K562 (cell line): ENCODE results near the gene PSMB11. TPM values are rescaled to one million over a fixed set of nuclear protein-coding genes. Genes with fewer than 3 reads are reported as not detected.
A peak's percentile ranks its signal among the peaks of the same experiment; 100 is the strongest.

ENCODE experiments used
- ATAC-seq: fragments of 200-7000 bp; cut with Tn5 transposase; 3 replicates; pipeline ENCODE4 v1.9.1; 2020; ENCODE audit warnings: moderate library complexity
- BruUV-seq: library from RNA; stranded (reverse); fragments of 400-500 nt; replicated peaks from 2 replicates; lab custom pipeline; 2021; lab: Mats Ljungman, UMichigan
- CTCF ChIA-PET: fragments of 300-600 bp; formaldehyde crosslinking; extraction: SDS; loops from one replicate; lab custom pipeline; 2021; ENCODE audit warnings: low intra/inter-chr PET ratio; lab: Yijun Ruan, JAX
- POLR2A ChIA-PET: fragments of 300-600, 350-650 bp; sonication (Branson Sonifier 250); formaldehyde crosslinking; extraction: SDS; loops from one replicate; lab custom pipeline; 2021; ENCODE audit warnings: antibody characterized with exemption, inconsistent platforms; lab: Yijun Ruan, JAX
- DNase-seq, 4 experiments: peaks; one replicate each; pipeline versions ENCODE4 v3.0.0 to v3.0.0-alpha.2; 2011 to 2018; ENCODE audit warnings: low spot score in 3 of 4, mixed read lengths in 3 of 4; ENCODE audit errors: extremely low read depth in 1 of 4
- FAIRE-seq: peaks from 2 replicates; lab custom pipeline; 2011; peaks lifted over from hg19 to GRCh38; lab: Jason Lieb, UNC
- H2AFZ ChIP-seq: 2 replicates; pipeline ENCODE4 v1.6.0; 2011; ENCODE audit warnings: low read depth, low read length, control low read depth, inconsistent platforms
- H3K27ac ChIP-seq: fragments of 200-600 bp; 3 replicates; pipeline ENCODE4 v1.8.0; 2011; ENCODE audit warnings: low read depth, mild to moderate bottlenecking, control low read depth, inconsistent platforms, low read length, moderate library complexity, mixed read lengths; ENCODE audit errors: extremely low read depth
- H3K27me3 ChIP-seq, 2 experiments: fragments of 300-600 bp in 1 of 2; 2 replicates in 1 of 2; 3 replicates in 1 of 2; pipeline versions ENCODE4 v1.6.0 to v1.8.0; 2011; ENCODE audit warnings: inconsistent platforms in 2 of 2, low read length in 2 of 2, mild to moderate bottlenecking in 1 of 2, mixed read lengths in 1 of 2, moderate library complexity in 1 of 2; ENCODE audit not compliant: control insufficient read depth in 2 of 2, insufficient read depth in 2 of 2
- H3K36me3 ChIP-seq: fragments of 300-600 bp; 3 replicates; pipeline ENCODE4 v1.8.0; 2011; ENCODE audit warnings: mild to moderate bottlenecking, low read length, inconsistent platforms; ENCODE audit not compliant: control insufficient read depth, insufficient read depth
- H3K4me1 ChIP-seq, 2 experiments: fragments of 200-600 bp in 1 of 2; replicated peaks in 1 of 2; 2 replicates in 1 of 2; 3 replicates in 1 of 2; pipeline versions ENCODE4 v1.5.1 to v1.8.0; 2011; ENCODE audit warnings: inconsistent platforms in 2 of 2, low read length in 2 of 2, mild to moderate bottlenecking in 1 of 2, mixed read lengths in 1 of 2, moderate library complexity in 1 of 2; ENCODE audit not compliant: control insufficient read depth in 2 of 2, insufficient read depth in 2 of 2
- H3K4me2 ChIP-seq: 2 replicates; pipeline ENCODE4 v1.6.1; 2011; ENCODE audit warnings: low read length, control low read depth, inconsistent platforms, mixed read lengths; ENCODE audit not compliant: insufficient read depth
- H3K4me3 ChIP-seq: fragments of 200-600 bp; sonication (generic), shearing (Covaris generic); 2 replicates; pipeline ENCODE4 v1.5.1; 2016; ENCODE audit warnings: control low read depth, inconsistent platforms
- H3K79me2 ChIP-seq: fragments of 200-600 bp; 3 replicates; pipeline ENCODE4 v1.8.0; 2011; ENCODE audit warnings: low read length, inconsistent platforms; ENCODE audit not compliant: control insufficient read depth, insufficient read depth
- H3K9ac ChIP-seq, 2 experiments: 2 replicates each; pipeline versions ENCODE4 v1.6.0 to v1.6.1; 2011; ENCODE audit warnings: low read depth in 2 of 2, low read length in 2 of 2, control low read depth in 1 of 2, inconsistent platforms in 1 of 2, mild to moderate bottlenecking in 1 of 2, mixed read lengths in 1 of 2; ENCODE audit not compliant: insufficient read depth in 1 of 2
- H3K9me1 ChIP-seq: one replicate; pipeline ENCODE4 v1.6.0; 2011; ENCODE audit warnings: inconsistent platforms, mild to moderate bottlenecking, low read length, moderate library complexity; ENCODE audit not compliant: control insufficient read depth, insufficient read depth
- H3K9me3 ChIP-seq: replicated peaks from 2 replicates; pipeline ENCODE4 v1.5.1; 2011; ENCODE audit warnings: low read depth, low read length, inconsistent platforms; ENCODE audit not compliant: control insufficient read depth, insufficient read depth
- H4K20me1 ChIP-seq: replicated peaks from 2 replicates; pipeline ENCODE4 v1.6.1; 2011; ENCODE audit warnings: low read length, inconsistent platforms, mixed read lengths; ENCODE audit not compliant: control insufficient read depth, insufficient read depth
- FOXJ3 ChIP-seq: sonication (generic); formaldehyde crosslinking; IDR thresholded peaks from 2 replicates; pipeline ENCODE4 v1.4.0; 2020; ENCODE audit warnings: mild to moderate bottlenecking, missing genetic modification reagents
- HDAC6 ChIP-seq: IDR thresholded peaks from 2 replicates; pipeline ENCODE4 v1.6.1; 2012; ENCODE audit warnings: low read depth, mild to moderate bottlenecking, control low read depth, inconsistent platforms, low read length, moderate library complexity
- LARP7 ChIP-seq: fragments of 450-650 bp; IDR thresholded peaks from 2 replicates; pipeline ENCODE4 v1.6.1; 2016
- MECOM ChIP-seq: fragments of 250-450 bp; sonication (Bioruptor Pico); IDR thresholded peaks from 2 replicates; pipeline ENCODE4 v1.8.0; 2022; ENCODE audit warnings: inconsistent platforms
- NR2C2 ChIP-seq, 2 experiments: fragments of 200-800 bp in 1 of 2; sonication (Bioruptor generic) in 1 of 2; sonication (generic) in 1 of 2; formaldehyde crosslinking in 1 of 2; IDR thresholded peaks; 2 replicates each; pipeline versions ENCODE4 v1.6.1 to v1.8.0; 2016 to 2022; ENCODE audit warnings: mild to moderate bottlenecking in 1 of 2, missing compliant biosample characterization in 1 of 2, missing genetic modification characterization in 1 of 2, missing genetic modification reagents in 1 of 2
- PHB2 ChIP-seq: fragments of 450-650 bp; IDR thresholded peaks from 2 replicates; pipeline ENCODE4 v1.6.1; 2017; ENCODE audit warnings: low read depth
- RFX1 ChIP-seq: fragments of 450-650 bp; IDR thresholded peaks from 2 replicates; pipeline ENCODE4 v1.6.1; 2016; ENCODE audit warnings: mild to moderate bottlenecking, moderate library complexity
- SRSF7 ChIP-seq: fragments of 200-400 bp; formaldehyde crosslinking; optimal IDR thresholded peaks from 2 replicates; pipeline ENCODE3; 2017; ENCODE audit warnings: mild to moderate bottlenecking, low read depth, low read length
- STAT5B ChIP-seq: fragments of 250-450 bp; sonication (Bioruptor Pico); IDR thresholded peaks from 2 replicates; pipeline ENCODE4 v1.8.0; 2021; ENCODE audit warnings: mild to moderate bottlenecking, inconsistent platforms
- TAF9B ChIP-seq: fragments of 450-650 bp; IDR thresholded peaks from 2 replicates; pipeline ENCODE4 v1.6.1; 2018; ENCODE audit warnings: mild to moderate bottlenecking; ENCODE audit not compliant: partially characterized antibody
- ZFP30 ChIP-seq: fragments of 250-450 bp; sonication (Bioruptor Pico); IDR thresholded peaks from 2 replicates; pipeline ENCODE4 v1.8.0; 2022; ENCODE audit warnings: moderate library complexity, mild to moderate bottlenecking, inconsistent platforms, borderline replicate concordance
- ZNF143 ChIP-seq: sonication (generic); formaldehyde crosslinking; IDR thresholded peaks from 2 replicates; pipeline ENCODE4 v1.9.0; 2022; ENCODE audit warnings: mild to moderate bottlenecking, missing genetic modification reagents
- WGBS: fragments of 100-300 bp; shearing (Covaris generic); methylation state at CpG from one replicate; pipeline ENCODE4 v1.1.6; 2016; ENCODE audit warnings: low coverage, mixed read lengths; ENCODE audit not compliant: insufficient coverage; ENCODE audit errors: missing lambda C conversion rate; 5-methylcytosine and 5-hydroxymethylcytosine counted together
- in situ Hi-C: fragments of 300-500 bp; cut with MboI; formaldehyde crosslinking; loops from 4 replicates; pipeline ENCODE4 v1.15.0; 2018; ENCODE audit warnings: inconsistent platforms, mixed read lengths
- intact Hi-C: fragments of 100-400 bp; cut with micrococcal nuclease; formaldehyde crosslinking; loops from 2 replicates; pipeline ENCODE4 v1.14.2; 2022
- polyA plus RNA-seq, 8 experiments: library from polyadenylated mRNA; depleted of rRNA in 4 of 8; stranded (reverse) in 5 of 8; unstranded in 3 of 8; fragments of >200 nt; fragmentation: Nextera tagmentation in 2 of 8; fragmentation: Illumina TruSeq in 1 of 8; extraction: Ambion mirVana in 2 of 8; extraction: Trizol in 1 of 8; gene quantifications; 2 replicates each; pipeline versions ENCODE4 v1.2.1 to v1.2.3, GENCODE V29; 2011 to 2014; ENCODE audit warnings: inconsistent platforms in 1 of 8, missing spikeins in 1 of 8
- total RNA-seq, 7 experiments: library from RNA; depleted of rRNA in 6 of 7; stranded (reverse); fragments of >200 nt in 6 of 7; fragmentation: Illumina TruSeq in 2 of 7; extraction: Trizol in 2 of 7; gene quantifications; 2 replicates each; pipeline versions ENCODE4 v1.2.1 to v1.2.3, GENCODE V29; 2011 to 2021; ENCODE audit warnings: low replicate concordance in 1 of 7
- TF ChIP-seq, protein P1 (sequence below): fragments of 450-650 bp; IDR thresholded peaks from 2 replicates; pipeline ENCODE4 v1.6.1; 2018; ENCODE audit not compliant: partially characterized antibody
- TF ChIP-seq, protein P2 (sequence below): sonication (generic); formaldehyde crosslinking; IDR thresholded peaks from 2 replicates; pipeline ENCODE4 v1.8.1; 2023; ENCODE audit warnings: mild to moderate bottlenecking, missing genetic modification reagents

PSMB11 gene
- total and polyA plus RNA-seq, 9 of the 15 experiments (the other 6 are each of a cell fraction or from before 2014, with no cell fraction given), result not detected

DNA sequence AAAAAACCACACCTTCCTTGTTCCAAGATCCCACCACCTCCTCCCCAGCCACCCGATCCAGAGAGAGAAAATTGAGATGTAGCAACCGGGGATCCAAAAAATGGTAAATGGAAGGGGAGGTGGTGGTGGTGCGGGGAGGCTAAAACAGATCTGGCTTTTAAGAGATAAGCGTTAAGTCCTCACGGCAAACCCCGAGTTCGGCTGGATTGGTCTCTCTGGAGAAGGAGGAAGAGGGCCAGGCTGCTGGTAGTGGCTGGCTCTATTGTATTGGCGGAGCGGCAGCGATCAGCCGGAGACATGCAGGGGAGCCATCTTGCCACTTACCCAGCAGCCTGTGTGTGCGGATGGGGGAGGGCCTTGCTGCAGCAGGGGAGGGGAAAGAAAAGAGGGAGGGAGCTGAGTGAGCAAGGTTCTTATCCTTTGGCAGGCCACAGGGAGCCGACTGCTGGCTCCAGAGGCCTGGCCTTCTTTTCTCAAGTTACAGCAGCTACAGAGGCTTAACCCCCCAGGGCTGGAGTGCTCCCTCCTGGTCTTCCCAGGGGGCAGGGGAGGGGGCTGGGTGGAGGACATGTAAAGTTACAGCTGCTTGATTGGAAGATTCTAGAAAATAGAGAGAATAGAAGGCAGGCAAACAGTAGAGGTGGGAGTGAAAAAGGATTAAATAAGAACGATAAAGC lies 29.4 kb downstream of the PSMB11 start (continued):
- TF ChIP-seq, protein P1, sequence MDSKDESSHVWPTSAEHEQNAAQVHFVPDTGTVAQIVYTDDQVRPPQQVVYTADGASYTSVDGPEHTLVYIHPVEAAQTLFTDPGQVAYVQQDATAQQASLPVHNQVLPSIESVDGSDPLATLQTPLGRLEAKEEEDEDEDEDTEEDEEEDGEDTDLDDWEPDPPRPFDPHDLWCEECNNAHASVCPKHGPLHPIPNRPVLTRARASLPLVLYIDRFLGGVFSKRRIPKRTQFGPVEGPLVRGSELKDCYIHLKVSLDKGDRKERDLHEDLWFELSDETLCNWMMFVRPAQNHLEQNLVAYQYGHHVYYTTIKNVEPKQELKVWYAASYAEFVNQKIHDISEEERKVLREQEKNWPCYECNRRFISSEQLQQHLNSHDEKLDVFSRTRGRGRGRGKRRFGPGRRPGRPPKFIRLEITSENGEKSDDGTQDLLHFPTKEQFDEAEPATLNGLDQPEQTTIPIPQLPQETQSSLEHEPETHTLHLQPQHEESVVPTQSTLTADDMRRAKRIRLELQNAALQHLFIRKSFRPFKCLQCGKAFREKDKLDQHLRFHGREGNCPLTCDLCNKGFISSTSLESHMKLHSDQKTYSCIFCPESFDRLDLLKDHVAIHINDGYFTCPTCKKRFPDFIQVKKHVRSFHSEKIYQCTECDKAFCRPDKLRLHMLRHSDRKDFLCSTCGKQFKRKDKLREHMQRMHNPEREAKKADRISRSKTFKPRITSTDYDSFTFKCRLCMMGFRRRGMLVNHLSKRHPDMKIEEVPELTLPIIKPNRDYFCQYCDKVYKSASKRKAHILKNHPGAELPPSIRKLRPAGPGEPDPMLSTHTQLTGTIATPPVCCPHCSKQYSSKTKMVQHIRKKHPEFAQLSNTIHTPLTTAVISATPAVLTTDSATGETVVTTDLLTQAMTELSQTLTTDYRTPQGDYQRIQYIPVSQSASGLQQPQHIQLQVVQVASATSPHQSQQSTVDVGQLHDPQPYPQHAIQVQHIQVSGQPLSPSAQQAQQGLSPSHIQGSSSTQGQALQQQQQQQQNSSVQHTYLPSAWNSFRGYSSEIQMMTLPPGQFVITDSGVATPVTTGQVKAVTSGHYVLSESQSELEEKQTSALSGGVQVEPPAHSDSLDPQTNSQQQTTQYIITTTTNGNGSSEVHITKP, result no peak

DNA sequence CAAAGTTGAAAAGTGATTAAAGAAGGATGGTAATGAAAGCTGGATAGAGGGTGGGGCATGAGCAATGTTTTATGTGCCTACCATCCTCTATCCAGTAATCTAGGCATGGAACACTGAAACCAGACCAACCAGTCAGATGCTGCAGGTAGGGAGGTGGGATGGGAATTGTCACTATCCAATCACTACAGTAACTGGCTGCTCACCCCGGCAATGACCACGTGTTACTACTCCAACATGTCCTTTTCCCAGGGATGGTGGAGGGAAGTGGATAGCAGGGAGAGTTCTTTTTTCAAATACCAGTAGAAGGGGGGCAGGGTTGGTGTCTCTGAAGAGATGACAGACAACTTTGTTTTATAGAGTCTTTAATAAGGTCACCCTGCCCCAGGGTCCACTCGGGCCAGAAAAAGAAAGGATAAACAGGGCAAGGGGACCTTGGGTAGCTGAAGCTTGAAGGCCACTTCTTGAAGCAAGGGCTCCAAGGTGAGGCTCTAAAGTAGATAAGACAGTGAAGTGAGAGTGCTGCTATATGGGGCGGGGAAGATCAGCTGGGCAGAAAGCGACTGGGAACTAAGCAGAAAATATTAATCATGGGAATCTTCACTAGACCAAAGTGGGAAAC lies 30.0 kb downstream of the PSMB11 start:
- peak overlapping the region; percentile 30 to 91; a peak in 3 of 4 replicates for H3K9ac ChIP-seq
- intact Hi-C loops (no loop called here), in situ Hi-C loops (no loop called here)
- peaks cover 14% of the 10 kb centered on the region; the same call in 1 of the 2 replicates for H4K20me1 ChIP-seq
- no peaks in the 10 kb centered on the region for H3K9me1 ChIP-seq
- peak overlapping the region; percentile 68 for H3K4me3 ChIP-seq
- DNase-seq, result no peak
- peaks cover 77% of the 10 kb centered on the region for H3K36me3 ChIP-seq
- H3K4me2 ChIP-seq, result peak overlapping the region; percentile 90
- peaks cover 20 to 26% of the 10 kb centered on the region in 2 experiments for H3K4me1 ChIP-seq
- no peak for ATAC-seq
- no peak for FAIRE-seq
- no TSS peak for BruUV-seq
- 23% methylated on average over 5 of the region's 5 CpGs for WGBS
- H3K27ac ChIP-seq, result peak overlapping the region; percentile 89
- ChIA-PET CTCF (interaction anchor here (7.2 kb wide), 1 partner anchor 39 kb away, joined by 109 read pairs; no protein-coding TSS in a partner anchor), POLR2A (interaction anchor here (0.6 to 4.6 kb wide), 15 partner anchors 8 to 193 kb away, joined by 3 to 25 read pairs (median 4); partner anchors contain the start of genes ACIN1, C14orf119 and CDH24)
- H3K79me2 ChIP-seq, result peaks cover 53% of the 10 kb centered on the region
- H3K27me3 ChIP-seq, result no peaks in the 10 kb centered on the region
- no peaks in the 10 kb centered on the region for H3K9me3 ChIP-seq
- H2AFZ ChIP-seq, result no peak overlapping the region
- no peak for TF ChIP-seq ZNF143
- TF ChIP-seq STAT5B (CRISPR knock-in tag), result no peak
- TF ChIP-seq, protein P2, sequence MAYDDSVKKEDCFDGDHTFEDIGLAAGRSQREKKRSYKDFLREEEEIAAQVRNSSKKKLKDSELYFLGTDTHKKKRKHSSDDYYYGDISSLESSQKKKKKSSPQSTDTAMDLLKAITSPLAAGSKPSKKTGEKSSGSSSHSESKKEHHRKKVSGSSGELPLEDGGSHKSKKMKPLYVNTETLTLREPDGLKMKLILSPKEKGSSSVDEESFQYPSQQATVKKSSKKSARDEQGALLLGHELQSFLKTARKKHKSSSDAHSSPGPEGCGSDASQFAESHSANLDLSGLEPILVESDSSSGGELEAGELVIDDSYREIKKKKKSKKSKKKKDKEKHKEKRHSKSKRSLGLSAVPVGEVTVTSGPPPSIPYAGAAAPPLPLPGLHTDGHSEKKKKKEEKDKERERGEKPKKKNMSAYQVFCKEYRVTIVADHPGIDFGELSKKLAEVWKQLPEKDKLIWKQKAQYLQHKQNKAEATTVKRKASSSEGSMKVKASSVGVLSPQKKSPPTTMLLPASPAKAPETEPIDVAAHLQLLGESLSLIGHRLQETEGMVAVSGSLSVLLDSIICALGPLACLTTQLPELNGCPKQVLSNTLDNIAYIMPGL (CRISPR knock-in tag), result no peak
- no peak for TF ChIP-seq LARP7
- TF ChIP-seq ZFP30 (CRISPR knock-in tag), result no peak
- no peak for TF ChIP-seq HDAC6
- no peak for TF ChIP-seq MECOM (CRISPR knock-in tag)
- TF ChIP-seq RFX1, result no peak
- TF ChIP-seq TAF9B, result no peak
- no peak for TF ChIP-seq SRSF7
- TF ChIP-seq PHB2, result no peak
- no peak for TF ChIP-seq FOXJ3 (CRISPR knock-in tag)
- no peak for TF ChIP-seq NR2C2 (CRISPR knock-in tag; IDR thresholded peaks at IDR 0.05)
- TF ChIP-seq NR2C2 (tag; IDR thresholded peaks at IDR 0.05), result no peak
